HEK293T (cell line): ENCODE measurements around the gene CAMK2B.

Experiments used
- ARNT ChIP-seq: fragments of 450-650 bp; IDR thresholded peaks from 2 replicates; pipeline ENCODE4 v1.6.1; 2017; ENCODE audit warnings: mild to moderate bottlenecking
- BHLHE40 ChIP-seq: fragments of 450-650 bp; IDR thresholded peaks from 2 replicates; pipeline ENCODE4 v1.6.1; 2016; ENCODE audit warnings: mild to moderate bottlenecking, moderate library complexity, borderline replicate concordance
- CTBP1 ChIP-seq: fragments of 450-650 bp; IDR thresholded peaks from 2 replicates; pipeline ENCODE4 v1.6.1; 2016; ENCODE audit warnings: borderline replicate concordance
- ELF4 ChIP-seq: fragments of 450-650 bp; IDR thresholded peaks from 2 replicates; pipeline ENCODE4 v1.6.1; 2017; ENCODE audit warnings: antibody characterized with exemption
- FOXA1 ChIP-seq: fragments of 450-650 bp; IDR thresholded peaks from 2 replicates; pipeline ENCODE4 v1.6.1; 2016; ENCODE audit warnings: mild to moderate bottlenecking
- HDGF ChIP-seq: fragments of 450-650 bp; IDR thresholded peaks from 2 replicates; pipeline ENCODE4 v1.6.1; 2017; ENCODE audit warnings: antibody characterized with exemption, borderline replicate concordance
- L3MBTL2 ChIP-seq: fragments of 450-650 bp; conservative IDR thresholded peaks from 2 replicates; pipeline ENCODE4 v1.6.1; 2016; ENCODE audit warnings: mild to moderate bottlenecking
- LEF1 ChIP-seq: fragments of 450-650 bp; IDR thresholded peaks from 2 replicates; pipeline ENCODE4 v1.6.1; 2017; ENCODE audit warnings: mild to moderate bottlenecking, borderline replicate concordance
- NFRKB ChIP-seq: fragments of 450-650 bp; IDR thresholded peaks from 2 replicates; pipeline ENCODE4 v1.6.1; 2016; ENCODE audit warnings: mild to moderate bottlenecking, moderate library complexity
- SP1 ChIP-seq: fragments of 450-650 bp; IDR thresholded peaks from 2 replicates; pipeline ENCODE4 v1.6.1; 2017
- SUZ12 ChIP-seq: fragments of 450-650 bp; IDR thresholded peaks from 2 replicates; pipeline ENCODE4 v1.6.1; 2016; ENCODE audit warnings: mild to moderate bottlenecking
- TARDBP ChIP-seq: fragments of 450-650 bp; IDR thresholded peaks from 2 replicates; pipeline ENCODE4 v1.6.1; 2016
- ZNF384 ChIP-seq: fragments of 450-650 bp; IDR thresholded peaks from 2 replicates; pipeline ENCODE4 v1.6.1; 2016
- TF ChIP-seq, protein P1 (sequence below): fragments of 450-650 bp; IDR thresholded peaks from 2 replicates; pipeline ENCODE4 v1.6.1; 2016

DNA sequence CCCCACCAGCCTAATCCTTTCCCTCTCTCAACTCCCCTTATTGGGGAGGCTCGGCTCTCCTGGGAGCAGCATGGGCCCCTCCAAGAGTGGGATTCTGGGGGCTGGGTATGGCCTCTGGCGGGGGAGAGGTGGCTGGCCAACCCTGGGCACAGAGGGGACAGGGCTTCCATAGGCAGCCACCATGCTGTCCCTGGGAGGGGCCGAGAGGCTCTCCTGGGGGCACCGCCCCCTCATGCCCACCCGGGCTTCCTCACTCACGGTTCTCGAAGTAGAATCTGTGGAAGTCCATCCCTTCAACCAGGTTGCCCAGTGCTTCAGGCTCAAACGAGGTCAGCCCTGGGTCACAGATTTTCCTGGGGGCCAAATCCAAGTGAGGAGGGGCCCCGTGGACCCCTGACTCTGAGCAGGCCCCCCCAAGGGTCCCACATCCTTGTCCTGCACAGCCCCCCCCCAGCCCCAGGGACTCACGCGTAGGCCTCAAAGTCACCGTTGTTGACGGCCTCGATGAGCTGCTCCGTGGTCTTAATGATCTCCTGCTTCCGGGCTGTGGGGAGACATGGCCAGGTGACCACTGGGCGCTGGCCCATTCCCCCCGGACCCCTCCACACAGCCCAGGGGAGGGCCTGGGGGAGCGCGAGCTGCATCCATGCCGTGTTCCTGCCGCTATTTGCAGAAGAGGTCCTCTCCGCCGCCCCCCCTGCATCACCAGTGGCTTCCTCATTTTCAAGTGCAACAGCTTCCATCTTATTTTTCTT lies 104.9 kb downstream of the CAMK2B start:
- TF ChIP-seq SP1, result no peak
- TF ChIP-seq CTBP1, result no peak
- TF ChIP-seq HDGF, result no peak
- TF ChIP-seq LEF1, result no peak
- no peak for TF ChIP-seq FOXA1
- no peak for TF ChIP-seq L3MBTL2
- TF ChIP-seq BHLHE40, result no peak
- TF ChIP-seq SUZ12, result no peak
- no peak for TF ChIP-seq ARNT
- no peak for TF ChIP-seq TARDBP
- TF ChIP-seq, protein P1, sequence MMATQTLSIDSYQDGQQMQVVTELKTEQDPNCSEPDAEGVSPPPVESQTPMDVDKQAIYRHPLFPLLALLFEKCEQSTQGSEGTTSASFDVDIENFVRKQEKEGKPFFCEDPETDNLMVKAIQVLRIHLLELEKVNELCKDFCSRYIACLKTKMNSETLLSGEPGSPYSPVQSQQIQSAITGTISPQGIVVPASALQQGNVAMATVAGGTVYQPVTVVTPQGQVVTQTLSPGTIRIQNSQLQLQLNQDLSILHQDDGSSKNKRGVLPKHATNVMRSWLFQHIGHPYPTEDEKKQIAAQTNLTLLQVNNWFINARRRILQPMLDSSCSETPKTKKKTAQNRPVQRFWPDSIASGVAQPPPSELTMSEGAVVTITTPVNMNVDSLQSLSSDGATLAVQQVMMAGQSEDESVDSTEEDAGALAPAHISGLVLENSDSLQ, result no peak
- TF ChIP-seq ZNF384, result no peak
- no peak for TF ChIP-seq NFRKB
- no peak for TF ChIP-seq ELF4
